Measurements from ENCODE around the gene LAGE3.

DNA sequence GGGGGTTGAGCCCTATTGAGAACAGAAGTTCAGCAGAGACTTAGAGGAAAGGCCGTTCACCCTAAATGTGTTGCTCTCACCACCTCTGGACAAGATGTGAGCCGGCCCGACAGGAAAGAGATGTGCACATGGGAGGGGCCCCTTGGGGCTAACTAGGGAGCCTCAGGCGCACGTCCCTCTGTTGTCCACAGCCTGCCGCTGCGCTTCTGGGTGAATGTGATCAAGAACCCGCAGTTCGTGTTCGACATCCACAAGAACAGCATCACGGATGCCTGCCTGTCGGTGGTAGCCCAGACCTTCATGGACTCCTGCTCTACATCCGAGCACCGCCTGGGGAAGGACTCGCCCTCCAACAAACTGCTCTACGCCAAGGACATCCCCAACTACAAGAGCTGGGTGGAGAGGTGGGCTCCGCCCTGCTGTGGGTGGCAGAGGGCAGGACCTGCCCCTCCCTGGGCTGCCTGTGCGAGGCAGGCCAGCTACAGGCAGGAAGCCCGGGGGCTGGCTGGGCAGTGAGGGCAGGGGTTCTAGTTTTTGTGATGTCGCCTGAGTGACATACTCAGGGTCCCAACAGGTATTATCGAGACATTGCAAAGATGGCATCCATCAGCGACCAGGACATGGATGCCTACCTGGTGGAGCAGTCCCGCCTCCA is 8.0 kb downstream of the LAGE3 start:
- TF ChIP-seq POLR2A (IDR thresholded peaks at IDR 0.05), result no peak
- TF ChIP-seq, protein P1, sequence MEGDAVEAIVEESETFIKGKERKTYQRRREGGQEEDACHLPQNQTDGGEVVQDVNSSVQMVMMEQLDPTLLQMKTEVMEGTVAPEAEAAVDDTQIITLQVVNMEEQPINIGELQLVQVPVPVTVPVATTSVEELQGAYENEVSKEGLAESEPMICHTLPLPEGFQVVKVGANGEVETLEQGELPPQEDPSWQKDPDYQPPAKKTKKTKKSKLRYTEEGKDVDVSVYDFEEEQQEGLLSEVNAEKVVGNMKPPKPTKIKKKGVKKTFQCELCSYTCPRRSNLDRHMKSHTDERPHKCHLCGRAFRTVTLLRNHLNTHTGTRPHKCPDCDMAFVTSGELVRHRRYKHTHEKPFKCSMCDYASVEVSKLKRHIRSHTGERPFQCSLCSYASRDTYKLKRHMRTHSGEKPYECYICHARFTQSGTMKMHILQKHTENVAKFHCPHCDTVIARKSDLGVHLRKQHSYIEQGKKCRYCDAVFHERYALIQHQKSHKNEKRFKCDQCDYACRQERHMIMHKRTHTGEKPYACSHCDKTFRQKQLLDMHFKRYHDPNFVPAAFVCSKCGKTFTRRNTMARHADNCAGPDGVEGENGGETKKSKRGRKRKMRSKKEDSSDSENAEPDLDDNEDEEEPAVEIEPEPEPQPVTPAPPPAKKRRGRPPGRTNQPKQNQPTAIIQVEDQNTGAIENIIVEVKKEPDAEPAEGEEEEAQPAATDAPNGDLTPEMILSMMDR (IDR thresholded peaks at IDR 0.05), result no peak

All from gastroesophageal sphincter (tissue), 3 donors.